GM12878 (cell line): Measurements from ENCODE around the gene CREB5. TPM values are rescaled to one million over a fixed set of nuclear protein-coding genes. Genes with fewer than 3 reads are reported as not detected.

Experiments used
- ATAC-seq: fragments of 200-7000 bp; cut with Tn5 transposase; 3 replicates; pipeline ENCODE4 v1.9.1; 2020; ENCODE audit warnings: mild to moderate bottlenecking, moderate library complexity
- BruUV-seq: library from RNA; stranded (reverse); fragments of 400-500 nt; replicated peaks from 2 replicates; lab custom pipeline; 2021; lab: Mats Ljungman, UMichigan
- CTCF ChIA-PET: fragments of 300-600 bp; sonication (Branson Sonifier 250); formaldehyde crosslinking; extraction: SDS; loops from one replicate; lab custom pipeline; 2021; ENCODE audit warnings: inconsistent platforms; lab: Yijun Ruan, JAX
- POLR2A ChIA-PET: fragments of 350-600 bp; formaldehyde crosslinking; extraction: SDS; loops from one replicate; lab custom pipeline; 2021; ENCODE audit warnings: inconsistent platforms; lab: Charles Lee
- RAD21 ChIA-PET: fragments of 300-600 bp; sonication (Branson Sonifier 250); formaldehyde crosslinking; loops from one replicate; lab custom pipeline; 2023; ENCODE audit warnings: antibody characterized with exemption; ENCODE audit not compliant: unreplicated experiment; lab: Charles Lee
- SMC1A ChIA-PET: fragments of 300-600 bp; sonication (Branson Sonifier 250); formaldehyde crosslinking; loops from one replicate; lab custom pipeline; 2023; ENCODE audit not compliant: unreplicated experiment, uncharacterized antibody; lab: Charles Lee
- DNase-seq: peaks from one replicate; pipeline ENCODE4 v3.0.0-alpha.2; 2011; ENCODE audit warnings: low read depth, low spot score
- FAIRE-seq: peaks from 3 replicates; lab custom pipeline; 2011; peaks lifted over from hg19 to GRCh38; lab: Jason Lieb, UNC
- H2AFZ ChIP-seq: 2 replicates; pipeline ENCODE4 v1.6.0; 2011; ENCODE audit warnings: low read depth, low read length, control low read depth; ENCODE audit not compliant: control insufficient read depth
- H3K27ac ChIP-seq: 2 replicates; pipeline ENCODE4 v1.5.1; 2011; ENCODE audit warnings: control low read depth; ENCODE audit not compliant: control insufficient read depth, insufficient read depth
- H3K27me3 ChIP-seq, 2 experiments: replicated peaks in 1 of 2; 2 replicates each; pipeline versions ENCODE4 v1.6.0 to v1.6.1; 2011; ENCODE audit warnings: low read length in 1 of 2; ENCODE audit not compliant: control insufficient read depth in 2 of 2, insufficient read depth in 2 of 2
- H3K36me3 ChIP-seq, 2 experiments: 2 replicates each; pipeline ENCODE4 v1.5.1; 2011; ENCODE audit warnings: low read length in 1 of 2; ENCODE audit not compliant: control insufficient read depth in 2 of 2, insufficient read depth in 2 of 2
- H3K4me1 ChIP-seq: 2 replicates; pipeline ENCODE4 v1.6.1; 2011; ENCODE audit warnings: mild to moderate bottlenecking, low read length, moderate library complexity, mixed read lengths; ENCODE audit not compliant: control insufficient read depth, insufficient read depth
- H3K4me2 ChIP-seq: 2 replicates; pipeline ENCODE4 v1.6.0; 2011; ENCODE audit warnings: control low read depth; ENCODE audit not compliant: control insufficient read depth, insufficient read depth
- H3K4me3 ChIP-seq: fragments of 200-600 bp; sonication (generic); 2 replicates; pipeline ENCODE4 v1.5.1; 2016
- H3K79me2 ChIP-seq: 2 replicates; pipeline ENCODE4 v1.6.0; 2011; ENCODE audit warnings: low read length; ENCODE audit not compliant: control insufficient read depth, insufficient read depth
- H3K9ac ChIP-seq: 2 replicates; pipeline ENCODE4 v1.8.0; 2011; ENCODE audit warnings: low read length, control low read depth, mixed read lengths; ENCODE audit not compliant: control insufficient read depth, insufficient read depth
- H3K9me3 ChIP-seq: replicated peaks from 3 replicates; pipeline ENCODE4 v1.5.1; 2011; ENCODE audit warnings: mild to moderate bottlenecking, low read length; ENCODE audit not compliant: control insufficient read depth, insufficient read depth
- H4K20me1 ChIP-seq: 2 replicates; pipeline ENCODE4 v1.6.0; 2011; ENCODE audit not compliant: control insufficient read depth, insufficient read depth
- ASH2L ChIP-seq: fragments of 300-600, 200-600 bp; sonication (generic); IDR thresholded peaks from 2 replicates; pipeline ENCODE4 v1.6.1; 2017; ENCODE audit warnings: low read depth, mild to moderate bottlenecking, borderline replicate concordance
- BHLHE40 ChIP-seq, 2 experiments: fragments of 450-650 bp in 1 of 2; IDR thresholded peaks; 2 replicates each; pipeline ENCODE4 v1.6.1; 2011 to 2017; ENCODE audit warnings: low read depth in 2 of 2, borderline replicate concordance in 1 of 2, improper control_type of control experiment in 1 of 2, low read length in 1 of 2, mild to moderate bottlenecking in 1 of 2
- CBFB ChIP-seq: IDR thresholded peaks from 2 replicates; pipeline ENCODE4 v1.6.1; 2016; ENCODE audit warnings: antibody characterized with exemption, low read depth
- FOS ChIP-seq: IDR thresholded peaks from 3 replicates; pipeline ENCODE4 v1.6.1; 2011; ENCODE audit warnings: borderline replicate concordance; ENCODE audit not compliant: insufficient read length; ENCODE audit errors: extremely low read depth
- GABPA ChIP-seq: IDR thresholded peaks from 2 replicates; pipeline ENCODE4 v1.6.1; 2014; ENCODE audit warnings: antibody characterized with exemption, low read depth, mild to moderate bottlenecking, inconsistent platforms
- KLF5 ChIP-seq: fragments of 450-650 bp; IDR thresholded peaks from 2 replicates; pipeline ENCODE4 v1.6.1; 2014; ENCODE audit warnings: mild to moderate bottlenecking; ENCODE audit not compliant: partially characterized antibody
- NFXL1 ChIP-seq: fragments of 450-650 bp; IDR thresholded peaks from 2 replicates; pipeline ENCODE4 v1.6.1; 2017; ENCODE audit warnings: antibody characterized with exemption, mild to moderate bottlenecking, borderline replicate concordance
- ZBED1 ChIP-seq: IDR thresholded peaks from 2 replicates; pipeline ENCODE4 v1.6.1; 2016; ENCODE audit warnings: borderline replicate concordance
- WGBS: methylation state at CpG from one replicate; pipeline ENCODE4 v1.1.6; 2016; ENCODE audit warnings: low lambda C conversion rate; ENCODE audit not compliant: insufficient replicate concordance, insufficient coverage; ENCODE audit errors: missing lambda C conversion rate; 5-methylcytosine and 5-hydroxymethylcytosine counted together
- in situ Hi-C: fragments of 300-500 bp; cut with MboI; formaldehyde crosslinking; loops from 9 replicates; pipeline ENCODE4 v1.14.3; 2018; ENCODE audit warnings: mixed read lengths
- intact Hi-C: fragments of 100-400 bp; cut with micrococcal nuclease; formaldehyde crosslinking; loops from one replicate; pipeline ENCODE4 v1.14.2; 2022; ENCODE audit not compliant: unreplicated experiment
- polyA plus RNA-seq, 11 experiments: library from polyadenylated mRNA; depleted of rRNA in 4 of 11; unstranded in 6 of 11; stranded (reverse) in 5 of 11; fragments of >200 nt; fragmentation: Nextera tagmentation in 4 of 11; fragmentation: Illumina TruSeq in 1 of 11; extraction: Ambion mirVana in 4 of 11; extraction: Trizol in 1 of 11; gene quantifications; 1 replicate in 1 of 11; 2 replicates in 10 of 11; pipeline versions ENCODE4 v1.2.1 to v1.2.3, GENCODE V29; 2011 to 2016; ENCODE audit warnings: inconsistent platforms in 2 of 11, missing spikeins in 2 of 11, low read depth in 1 of 11
- total RNA-seq, 4 experiments: library from RNA; depleted of rRNA in 3 of 4; stranded (reverse); fragments of >200 nt in 3 of 4; fragmentation: Illumina TruSeq in 1 of 4; extraction: Trizol in 1 of 4; gene quantifications; 2 replicates each; pipeline versions ENCODE4 v1.2.1 to v1.2.3, GENCODE V29; 2013 to 2021
- TF ChIP-seq, protein P1 (sequence below): IDR thresholded peaks from 2 replicates; pipeline ENCODE4 v1.6.1; 2011; ENCODE audit warnings: low read depth, mild to moderate bottlenecking, low read length, moderate library complexity, borderline replicate concordance; ENCODE audit errors: extremely low read depth
- TF ChIP-seq, protein P2 (sequence below): fragments of 450-650 bp; conservative IDR thresholded peaks from 2 replicates; pipeline ENCODE4 v1.6.1; 2017; ENCODE audit warnings: mild to moderate bottlenecking, moderate library complexity
- TF ChIP-seq, protein P3 (sequence below): IDR thresholded peaks from 2 replicates; pipeline ENCODE4 v1.6.1; 2011; ENCODE audit warnings: low read depth, low read length, improper control_type of control experiment, borderline replicate concordance
- TF ChIP-seq, protein P4 (sequence below): IDR thresholded peaks from 2 replicates; pipeline ENCODE4 v1.6.1; 2011; ENCODE audit warnings: borderline replicate concordance, low read depth, mild to moderate bottlenecking, moderate library complexity, low read length; ENCODE audit not compliant: insufficient read depth, poor library complexity, severe bottlenecking
- TF ChIP-seq, protein P5 (sequence below): fragments of 450-650 bp; IDR thresholded peaks from 2 replicates; pipeline ENCODE4 v1.6.1; 2018; ENCODE audit warnings: borderline replicate concordance, mild to moderate bottlenecking; ENCODE audit not compliant: partially characterized antibody

The CREB5 gene
- total and polyA plus RNA-seq, 10 of the 15 experiments (the other 5 are each of a cell fraction or from before 2014, with no cell fraction given): 12.9 to 74.1 (median 53.0) TPM

DNA sequence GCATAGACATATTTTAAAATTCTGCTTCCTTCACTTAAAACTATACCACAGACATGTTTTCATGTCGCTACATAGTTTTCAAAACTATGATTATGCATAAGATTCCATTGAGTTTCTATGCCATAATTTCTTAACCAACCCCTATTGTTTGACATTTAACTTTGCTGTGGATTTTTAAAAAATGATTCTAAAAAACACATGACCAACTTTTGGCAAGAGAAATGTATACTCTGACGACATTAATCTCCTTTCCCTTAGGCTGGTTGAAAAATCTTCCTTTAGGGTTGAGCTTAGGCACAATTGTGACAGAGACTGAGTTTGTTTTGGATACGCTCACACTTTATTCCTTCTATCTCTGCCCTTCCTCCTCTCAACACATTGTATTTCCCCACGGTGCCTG, 14.9 kb downstream of the CREB5 start:
- intact Hi-C loops: no loop called here
- H3K27ac ChIP-seq: no peak overlapping the region
- no TSS peak for BruUV-seq
- in situ Hi-C loops: no loop called here
- SMC1A ChIA-PET: interaction anchor here (1.4 to 1.6 kb wide), 2 partner anchors 35 to 52 kb away, joined by 5 to 6 read pairs; no protein-coding TSS in a partner anchor
- no peaks in the 10 kb centered on the region for H4K20me1 ChIP-seq
- no peak for DNase-seq
- FAIRE-seq: no peak
- no peaks in the 10 kb centered on the region for H3K27me3 ChIP-seq
- no peak overlapping the region for H3K9ac ChIP-seq
- ATAC-seq: no peak
- WGBS: 14% methylated on average over 4 of the region's 4 CpGs
- POLR2A ChIA-PET: no interaction called here
- no peaks in the 10 kb centered on the region for H3K36me3 ChIP-seq
- H3K4me3 ChIP-seq: no peak overlapping the region
- CTCF ChIA-PET: interaction anchor here (0.9 to 1.4 kb wide), 2 partner anchors 47 to 143 kb away, joined by 4 read pairs; no protein-coding TSS in a partner anchor
- H2AFZ ChIP-seq: no peak overlapping the region
- H3K79me2 ChIP-seq: no peaks in the 10 kb centered on the region
- no peaks in the 10 kb centered on the region for H3K9me3 ChIP-seq
- no peak overlapping the region for H3K4me2 ChIP-seq
- RAD21 ChIA-PET: no interaction called here
- H3K4me1 ChIP-seq: no peaks in the 10 kb centered on the region
- TF ChIP-seq BHLHE40 (IDR thresholded peaks at IDR 0.05; ENCODE audit: borderline replicate concordance in 1 of 2, low read depth in 2 of 2, low read length in 1 of 2): no peak
- no peak for TF ChIP-seq ASH2L
- TF ChIP-seq CBFB: no peak
- no peak for TF ChIP-seq KLF5
- TF ChIP-seq ZBED1: no peak
- TF ChIP-seq, protein P1, sequence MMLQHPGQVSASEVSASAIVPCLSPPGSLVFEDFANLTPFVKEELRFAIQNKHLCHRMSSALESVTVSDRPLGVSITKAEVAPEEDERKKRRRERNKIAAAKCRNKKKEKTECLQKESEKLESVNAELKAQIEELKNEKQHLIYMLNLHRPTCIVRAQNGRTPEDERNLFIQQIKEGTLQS: no peak
- no peak for TF ChIP-seq NFXL1
- TF ChIP-seq, protein P2, sequence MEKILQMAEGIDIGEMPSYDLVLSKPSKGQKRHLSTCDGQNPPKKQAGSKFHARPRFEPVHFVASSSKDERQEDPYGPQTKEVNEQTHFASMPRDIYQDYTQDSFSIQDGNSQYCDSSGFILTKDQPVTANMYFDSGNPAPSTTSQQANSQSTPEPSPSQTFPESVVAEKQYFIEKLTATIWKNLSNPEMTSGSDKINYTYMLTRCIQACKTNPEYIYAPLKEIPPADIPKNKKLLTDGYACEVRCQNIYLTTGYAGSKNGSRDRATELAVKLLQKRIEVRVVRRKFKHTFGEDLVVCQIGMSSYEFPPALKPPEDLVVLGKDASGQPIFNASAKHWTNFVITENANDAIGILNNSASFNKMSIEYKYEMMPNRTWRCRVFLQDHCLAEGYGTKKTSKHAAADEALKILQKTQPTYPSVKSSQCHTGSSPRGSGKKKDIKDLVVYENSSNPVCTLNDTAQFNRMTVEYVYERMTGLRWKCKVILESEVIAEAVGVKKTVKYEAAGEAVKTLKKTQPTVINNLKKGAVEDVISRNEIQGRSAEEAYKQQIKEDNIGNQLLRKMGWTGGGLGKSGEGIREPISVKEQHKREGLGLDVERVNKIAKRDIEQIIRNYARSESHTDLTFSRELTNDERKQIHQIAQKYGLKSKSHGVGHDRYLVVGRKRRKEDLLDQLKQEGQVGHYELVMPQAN: no peak
- TF ChIP-seq, protein P3, sequence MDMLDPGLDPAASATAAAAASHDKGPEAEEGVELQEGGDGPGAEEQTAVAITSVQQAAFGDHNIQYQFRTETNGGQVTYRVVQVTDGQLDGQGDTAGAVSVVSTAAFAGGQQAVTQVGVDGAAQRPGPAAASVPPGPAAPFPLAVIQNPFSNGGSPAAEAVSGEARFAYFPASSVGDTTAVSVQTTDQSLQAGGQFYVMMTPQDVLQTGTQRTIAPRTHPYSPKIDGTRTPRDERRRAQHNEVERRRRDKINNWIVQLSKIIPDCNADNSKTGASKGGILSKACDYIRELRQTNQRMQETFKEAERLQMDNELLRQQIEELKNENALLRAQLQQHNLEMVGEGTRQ: no peak
- TF ChIP-seq, protein P4, sequence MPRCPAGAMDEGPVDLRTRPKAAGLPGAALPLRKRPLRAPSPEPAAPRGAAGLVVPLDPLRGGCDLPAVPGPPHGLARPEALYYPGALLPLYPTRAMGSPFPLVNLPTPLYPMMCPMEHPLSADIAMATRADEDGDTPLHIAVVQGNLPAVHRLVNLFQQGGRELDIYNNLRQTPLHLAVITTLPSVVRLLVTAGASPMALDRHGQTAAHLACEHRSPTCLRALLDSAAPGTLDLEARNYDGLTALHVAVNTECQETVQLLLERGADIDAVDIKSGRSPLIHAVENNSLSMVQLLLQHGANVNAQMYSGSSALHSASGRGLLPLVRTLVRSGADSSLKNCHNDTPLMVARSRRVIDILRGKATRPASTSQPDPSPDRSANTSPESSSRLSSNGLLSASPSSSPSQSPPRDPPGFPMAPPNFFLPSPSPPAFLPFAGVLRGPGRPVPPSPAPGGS: no peak
- no peak for TF ChIP-seq FOS
- TF ChIP-seq GABPA: no peak
- TF ChIP-seq, protein P5, sequence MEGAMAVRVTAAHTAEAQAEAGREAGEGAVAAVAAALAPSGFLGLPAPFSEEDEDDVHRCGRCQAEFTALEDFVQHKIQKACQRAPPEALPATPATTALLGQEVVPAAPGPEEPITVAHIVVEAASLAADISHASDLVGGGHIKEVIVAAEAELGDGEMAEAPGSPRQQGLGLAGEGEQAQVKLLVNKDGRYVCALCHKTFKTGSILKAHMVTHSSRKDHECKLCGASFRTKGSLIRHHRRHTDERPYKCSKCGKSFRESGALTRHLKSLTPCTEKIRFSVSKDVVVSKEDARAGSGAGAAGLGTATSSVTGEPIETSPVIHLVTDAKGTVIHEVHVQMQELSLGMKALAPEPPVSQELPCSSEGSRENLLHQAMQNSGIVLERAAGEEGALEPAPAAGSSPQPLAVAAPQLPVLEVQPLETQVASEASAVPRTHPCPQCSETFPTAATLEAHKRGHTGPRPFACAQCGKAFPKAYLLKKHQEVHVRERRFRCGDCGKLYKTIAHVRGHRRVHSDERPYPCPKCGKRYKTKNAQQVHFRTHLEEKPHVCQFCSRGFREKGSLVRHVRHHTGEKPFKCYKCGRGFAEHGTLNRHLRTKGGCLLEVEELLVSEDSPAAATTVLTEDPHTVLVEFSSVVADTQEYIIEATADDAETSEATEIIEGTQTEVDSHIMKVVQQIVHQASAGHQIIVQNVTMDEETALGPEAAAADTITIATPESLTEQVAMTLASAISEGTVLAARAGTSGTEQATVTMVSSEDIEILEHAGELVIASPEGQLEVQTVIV: no peak
